Left lung (tissue), 10 donors: ENCODE results near the gene SCN11A. TPM values are rescaled to one million over a fixed set of nuclear protein-coding genes. Genes with fewer than 3 reads are reported as not detected.

Source experiments
- ATAC-seq: fragments of 200-7000 bp; cut with Tn5 transposase; one replicate; pipeline ENCODE4 v1.9.1; 2020; ENCODE audit warnings: moderate library complexity
- DNase-seq, 4 donors: peaks; one replicate each; pipeline ENCODE4 v3.0.0-alpha.2; 2013 to 2020
- H3K27ac ChIP-seq, 2 donors: fragments of 200-600 bp; sonication (generic) in 1 of 2; one replicate each; pipeline versions ENCODE4 v1.5.0 to v1.8.0; 2020 to 2021
- H3K27me3 ChIP-seq, 2 donors: fragments of 200-600 bp; sonication (generic) in 1 of 2; one replicate each; pipeline versions ENCODE4 v1.5.0 to v1.8.0; 2020 to 2021
- H3K36me3 ChIP-seq, 2 donors: fragments of 200-600 bp; sonication (generic) in 1 of 2; one replicate each; pipeline versions ENCODE4 v1.5.0 to v1.8.0; 2020 to 2021
- H3K4me1 ChIP-seq, 2 donors: fragments of 200-600 bp; one replicate each; pipeline ENCODE4 v1.8.0; 2021
- H3K4me3 ChIP-seq, 2 donors: fragments of 200-600 bp; sonication (generic) in 1 of 2; one replicate each; pipeline versions ENCODE4 v1.5.0 to v1.8.0; 2020 to 2021; ENCODE audit warnings: mild to moderate bottlenecking in 1 of 2
- H3K9me3 ChIP-seq, 2 donors: fragments of 200-600 bp; sonication (generic) in 1 of 2; one replicate each; pipeline versions ENCODE4 v1.5.0 to v1.8.0; 2020 to 2021
- intact Hi-C, 2 donors: fragments of 100-400 bp; cut with DNase I; formaldehyde crosslinking; loops; one replicate each; pipeline versions ENCODE4 v1.11.2 to v1.14.2; 2022
- polyA plus RNA-seq, 6 donors: library from polyadenylated mRNA; unstranded; fragments of 120-200 nt; gene quantifications; one replicate each; pipeline ENCODE4 v1.2.1, GENCODE V29; 2013; ENCODE audit not compliant: insufficient read length in 6 of 6
- total RNA-seq, 2 donors: library from RNA; stranded (reverse); fragmentation: NEBNext Ultra II Directional; extraction: Animal tissue kit (Norgen Biotek cat#: 25700); gene quantifications; one replicate each; pipeline ENCODE4 v1.2.1, GENCODE V29; 2021
- TF ChIP-seq, protein P1 (sequence below), 2 donors: fragments of 200-600 bp; sonication (generic) in 1 of 2; IDR thresholded peaks; one replicate each; pipeline versions ENCODE4 v1.5.0 to v1.8.0; 2021; ENCODE audit warnings: antibody characterized with exemption in 2 of 2
- donor health status: DM: no; HTN: yes; CAD: no.
- donor health status: DM: no; HTN: no; CAD: no.

Gene SCN11A
- total and polyA plus RNA-seq, 8 donors, result 0.06 to 1.3 (median 0.81) TPM

DNA sequence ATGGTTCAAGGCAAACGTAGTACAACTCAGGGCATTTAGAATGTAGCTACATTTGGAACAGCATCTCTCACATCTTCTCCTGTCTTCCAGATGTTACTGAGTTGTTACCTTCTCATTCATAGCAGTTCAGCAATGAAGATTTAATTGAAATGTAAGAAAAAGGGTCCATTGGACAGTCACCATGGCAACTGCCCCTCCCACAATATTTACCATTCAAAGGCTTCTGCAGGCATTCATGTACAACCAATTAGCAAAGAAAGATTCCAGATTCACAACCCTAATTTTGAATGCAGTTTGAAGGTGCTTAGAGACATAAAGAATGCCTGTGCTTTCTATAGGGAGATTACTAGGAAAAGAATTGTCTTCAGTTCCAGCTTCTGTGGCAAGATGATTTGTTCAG lies 22.2 kb downstream of the SCN11A start:
- Histone ChIP-seq H3K4me1 (no peaks in the 10 kb centered on the region), H3K9me3 (no peaks in the 10 kb centered on the region), H3K4me3 (no peak overlapping the region), H3K36me3 (no peaks in the 10 kb centered on the region), H3K27me3 (no peaks in the 10 kb centered on the region), H3K27ac (no peak overlapping the region)
- DNase-seq (no peak), ATAC-seq (no peak)
- intact Hi-C loops, result no loop called here
- TF ChIP-seq, protein P1, sequence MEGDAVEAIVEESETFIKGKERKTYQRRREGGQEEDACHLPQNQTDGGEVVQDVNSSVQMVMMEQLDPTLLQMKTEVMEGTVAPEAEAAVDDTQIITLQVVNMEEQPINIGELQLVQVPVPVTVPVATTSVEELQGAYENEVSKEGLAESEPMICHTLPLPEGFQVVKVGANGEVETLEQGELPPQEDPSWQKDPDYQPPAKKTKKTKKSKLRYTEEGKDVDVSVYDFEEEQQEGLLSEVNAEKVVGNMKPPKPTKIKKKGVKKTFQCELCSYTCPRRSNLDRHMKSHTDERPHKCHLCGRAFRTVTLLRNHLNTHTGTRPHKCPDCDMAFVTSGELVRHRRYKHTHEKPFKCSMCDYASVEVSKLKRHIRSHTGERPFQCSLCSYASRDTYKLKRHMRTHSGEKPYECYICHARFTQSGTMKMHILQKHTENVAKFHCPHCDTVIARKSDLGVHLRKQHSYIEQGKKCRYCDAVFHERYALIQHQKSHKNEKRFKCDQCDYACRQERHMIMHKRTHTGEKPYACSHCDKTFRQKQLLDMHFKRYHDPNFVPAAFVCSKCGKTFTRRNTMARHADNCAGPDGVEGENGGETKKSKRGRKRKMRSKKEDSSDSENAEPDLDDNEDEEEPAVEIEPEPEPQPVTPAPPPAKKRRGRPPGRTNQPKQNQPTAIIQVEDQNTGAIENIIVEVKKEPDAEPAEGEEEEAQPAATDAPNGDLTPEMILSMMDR (IDR thresholded peaks at IDR 0.05), result no peak

DNA sequence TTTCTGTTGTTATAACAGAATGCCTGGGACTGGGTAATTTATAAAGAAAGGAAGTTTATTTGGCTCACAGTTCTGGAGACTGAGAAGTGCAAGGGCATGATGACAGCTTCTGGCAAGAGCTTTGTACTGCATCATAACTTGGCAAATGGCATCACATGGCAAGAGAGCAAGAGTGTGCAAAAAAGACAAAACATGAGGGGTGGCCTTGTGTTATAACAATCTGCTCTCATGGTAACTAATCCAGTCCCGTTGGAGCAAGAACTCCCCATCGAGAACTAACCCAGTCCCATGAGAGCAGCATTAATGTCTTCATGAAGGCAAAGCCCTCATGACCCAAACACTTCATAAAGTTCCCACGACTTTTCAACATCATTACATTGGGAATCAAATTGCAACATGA lies 23.2 kb downstream of the SCN11A start:
- Histone ChIP-seq H3K27ac (no peak overlapping the region), H3K36me3 (no peaks in the 10 kb centered on the region), H3K4me1 (no peaks in the 10 kb centered on the region), H3K9me3 (no peaks in the 10 kb centered on the region), H3K27me3 (no peaks in the 10 kb centered on the region), H3K4me3 (no peak overlapping the region)
- intact Hi-C loops, result no loop called here
- TF ChIP-seq, protein P1 (IDR thresholded peaks at IDR 0.05), result no peak
- ATAC-seq (no peak), DNase-seq (no peak)

DNA sequence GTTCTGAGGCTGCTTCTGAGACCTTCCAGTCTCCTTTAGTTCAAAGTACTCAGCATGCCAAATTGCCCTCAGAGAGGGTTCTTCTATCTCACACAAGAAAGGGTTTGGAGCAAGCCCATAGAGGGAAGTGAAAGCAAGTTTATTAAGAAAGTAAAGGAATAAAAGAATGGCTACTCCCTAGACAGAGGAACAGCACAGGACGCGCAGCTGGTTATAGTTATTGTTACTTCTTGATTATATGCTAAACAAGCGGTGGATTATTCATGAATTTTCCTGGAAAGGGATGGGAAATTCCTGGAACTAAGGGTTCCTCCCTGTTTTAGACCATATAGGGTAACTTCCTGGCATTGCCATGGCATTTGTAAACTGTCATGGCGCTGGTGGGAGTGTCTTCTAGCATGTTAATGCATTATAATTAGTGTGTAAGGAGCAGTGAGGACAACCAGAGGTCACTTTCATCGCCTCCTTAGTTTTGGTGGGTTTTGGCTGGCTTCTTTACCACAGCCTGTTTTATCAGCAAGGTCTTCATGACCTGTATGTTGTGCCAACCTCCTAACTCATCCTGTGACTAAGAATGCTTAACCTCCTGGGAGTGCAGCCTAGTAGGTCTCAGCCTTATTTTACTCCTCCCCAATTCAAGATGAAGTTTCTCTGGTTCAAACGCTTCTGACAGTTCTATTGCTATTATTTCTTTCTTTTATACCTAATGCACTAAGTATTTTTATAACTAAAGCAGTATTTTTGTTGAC lies 26.3 kb downstream of the SCN11A start:
- TF ChIP-seq, protein P1 (IDR thresholded peaks at IDR 0.05), result no peak
- no peaks in the 10 kb centered on the region for H3K36me3 ChIP-seq
- no peak for ATAC-seq
- intact Hi-C loops, result no loop called here
- no peaks in the 10 kb centered on the region for H3K9me3 ChIP-seq
- no peak overlapping the region for H3K27ac ChIP-seq
- H3K4me3 ChIP-seq, result no peak overlapping the region
- no peaks in the 10 kb centered on the region for H3K27me3 ChIP-seq
- H3K4me1 ChIP-seq, result no peaks in the 10 kb centered on the region
- DNase-seq, result no peak

DNA sequence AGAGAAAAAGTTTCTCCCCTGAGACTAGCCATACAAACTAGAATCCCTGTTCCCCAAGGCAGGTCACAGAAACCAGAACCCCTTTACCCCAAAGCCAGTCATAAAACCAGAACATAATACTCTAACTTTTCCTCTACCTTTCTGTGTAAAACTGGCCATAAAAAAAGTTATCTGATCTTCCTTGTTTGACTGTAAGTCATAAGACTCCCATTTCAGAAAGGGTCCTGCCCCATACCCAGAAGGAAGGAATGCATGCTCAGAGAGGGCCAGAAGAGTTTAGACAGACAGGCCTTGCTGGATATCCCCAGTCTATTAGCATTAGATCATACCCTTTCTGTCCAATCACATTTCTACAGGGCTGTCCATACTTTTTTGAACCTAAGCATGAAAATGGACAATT lies 27.2 kb downstream of the SCN11A start:
- H3K4me1 ChIP-seq, result no peaks in the 10 kb centered on the region
- DNase-seq (no peak), ATAC-seq (no peak)
- H3K27me3 ChIP-seq, result no peaks in the 10 kb centered on the region
- intact Hi-C loops, result no loop called here
- no peaks in the 10 kb centered on the region for H3K36me3 ChIP-seq
- TF ChIP-seq, protein P1 (IDR thresholded peaks at IDR 0.05), result no peak
- H3K27ac ChIP-seq, result no peak overlapping the region
- H3K9me3 ChIP-seq, result no peaks in the 10 kb centered on the region
- H3K4me3 ChIP-seq, result no peak overlapping the region

DNA sequence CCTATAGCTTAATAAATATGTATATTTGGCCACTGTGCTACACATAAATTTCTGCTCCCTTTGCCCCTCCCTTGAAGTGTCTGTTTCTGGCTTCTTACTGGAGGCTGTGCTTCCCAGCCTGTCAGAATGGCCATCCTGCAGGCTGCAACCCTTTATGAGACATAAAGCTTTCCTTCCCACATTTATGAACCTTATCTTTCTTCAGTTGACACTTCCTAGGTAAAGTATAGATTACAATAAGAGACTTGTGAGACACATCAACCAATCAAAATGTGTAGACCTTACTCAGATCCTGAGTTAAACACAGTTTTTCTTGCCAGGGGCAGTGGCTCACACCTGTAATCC lies 29.5 kb downstream of the SCN11A start:
- H3K36me3 ChIP-seq, result no peaks in the 10 kb centered on the region
- TF ChIP-seq, protein P1 (IDR thresholded peaks at IDR 0.05), result no peak
- H3K27ac ChIP-seq, result no peak overlapping the region
- intact Hi-C loops, result no loop called here
- no peaks in the 10 kb centered on the region for H3K9me3 ChIP-seq
- H3K4me3 ChIP-seq, result no peak overlapping the region
- no peak for ATAC-seq
- no peaks in the 10 kb centered on the region for H3K4me1 ChIP-seq
- no peak for DNase-seq
- no peaks in the 10 kb centered on the region for H3K27me3 ChIP-seq
